ENCODE results near the gene CYTH3. TPM values are rescaled to one million over a fixed set of nuclear protein-coding genes. Genes with fewer than 3 reads are reported as not detected.

The CYTH3 gene
- 60.7 and 70.3 TPM in 2 replicates for total RNA-seq

GRCh38 chr7:6272481-6273323 lies at the start of gene CYTH3:
Gene CYTH3 (minus strand): TSS chr7:6272624. CDS start chr7:6272507, 117 bp downstream.

Small RNA genes within 50 kb of the gene (small RNA-seq; reads per million reads assigned to genes)
- not detected for gene RF00019

Other genes with a start within 250 kb of the CYTH3 start
- gene ANKRD61, start 241.2 kb downstream of the CYTH3 start, total RNA-seq = 0.16 TPM in 1 of 2 replicates, not detected in the other
- 138 and 178 TPM in 2 replicates for gene EIF2AK1, start 213.4 kb downstream of the CYTH3 start, total RNA-seq
- gene USP42, start 167.7 kb downstream of the CYTH3 start, total RNA-seq = 9.5 and 12.5 TPM in 2 replicates
- 19.3 and 21.6 TPM in 2 replicates for gene FAM220A, start 76.3 kb upstream of the CYTH3 start, total RNA-seq
- 59.6 and 68.4 TPM in 2 replicates for gene RAC1, start 101.9 kb upstream of the CYTH3 start, total RNA-seq
- 16.7 and 17.2 TPM in 2 replicates for gene DAGLB, start 175.3 kb upstream of the CYTH3 start, total RNA-seq
- gene KDELR2, start 211.5 kb upstream of the CYTH3 start, total RNA-seq = 221 and 231 TPM in 2 replicates

Data from hair follicle dermal papilla cell (primary cell).